Mammary epithelial cell (primary cell): ENCODE measurements around the gene ARMC9.
"Not testable (repeated sequence)": the region's sequence is repeated elsewhere in the genome, so short reads cannot be mapped to it uniquely, and the experiment has no call there.

ENCODE experiments used
- EZH2 ChIP-seq: IDR thresholded peaks from 2 replicates; pipeline ENCODE4 v1.6.1; 2012; ENCODE audit warnings: low read length, inconsistent platforms, borderline replicate concordance
- TF ChIP-seq, protein P1 (sequence below), 2 donors: IDR thresholded peaks in 1 of 2; conservative IDR thresholded peaks in 1 of 2; 2 replicates each; pipeline ENCODE4 v1.5.1; 2011 to 2012; ENCODE audit warnings: inconsistent platforms in 2 of 2, low read length in 2 of 2, mild to moderate bottlenecking in 2 of 2, control low read depth in 1 of 2, low read depth in 1 of 2; ENCODE audit not compliant: insufficient read depth in 1 of 2; ENCODE audit errors: extremely low read depth in 1 of 2

- TF ChIP-seq, protein P1, sequence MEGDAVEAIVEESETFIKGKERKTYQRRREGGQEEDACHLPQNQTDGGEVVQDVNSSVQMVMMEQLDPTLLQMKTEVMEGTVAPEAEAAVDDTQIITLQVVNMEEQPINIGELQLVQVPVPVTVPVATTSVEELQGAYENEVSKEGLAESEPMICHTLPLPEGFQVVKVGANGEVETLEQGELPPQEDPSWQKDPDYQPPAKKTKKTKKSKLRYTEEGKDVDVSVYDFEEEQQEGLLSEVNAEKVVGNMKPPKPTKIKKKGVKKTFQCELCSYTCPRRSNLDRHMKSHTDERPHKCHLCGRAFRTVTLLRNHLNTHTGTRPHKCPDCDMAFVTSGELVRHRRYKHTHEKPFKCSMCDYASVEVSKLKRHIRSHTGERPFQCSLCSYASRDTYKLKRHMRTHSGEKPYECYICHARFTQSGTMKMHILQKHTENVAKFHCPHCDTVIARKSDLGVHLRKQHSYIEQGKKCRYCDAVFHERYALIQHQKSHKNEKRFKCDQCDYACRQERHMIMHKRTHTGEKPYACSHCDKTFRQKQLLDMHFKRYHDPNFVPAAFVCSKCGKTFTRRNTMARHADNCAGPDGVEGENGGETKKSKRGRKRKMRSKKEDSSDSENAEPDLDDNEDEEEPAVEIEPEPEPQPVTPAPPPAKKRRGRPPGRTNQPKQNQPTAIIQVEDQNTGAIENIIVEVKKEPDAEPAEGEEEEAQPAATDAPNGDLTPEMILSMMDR (conservative IDR thresholded peaks at IDR 0.05 in 1 of 2, IDR thresholded peaks at IDR 0.05 in 1 of 2; ENCODE audit: extremely low read depth in 1 of 2, insufficient read depth in 1 of 2, low read depth in 1 of 2, low read length in 2 of 2) = peak in 1 of 2 donors; percentile 2
- TF ChIP-seq EZH2 = not testable (repeated sequence)
Observed at GRCh38 chr2:231408304-231408703, 209.9 kb downstream of the ARMC9 start.
